Stimulated activated CD8-positive, alpha-beta memory T cell treated with anti-CD3 and anti-CD28 coated beads, Interleukin-7, amount 100 ng/mL, for 24 hours (primary cell): ENCODE data around the gene MPLKIP.
"Not testable (repeated sequence)": the region's sequence is repeated elsewhere in the genome, so short reads cannot be mapped to it uniquely, and the experiment has no call there.

ENCODE experiments used
- DNase-seq: peaks from one replicate; pipeline ENCODE4 v3.0.0-alpha.2; 2020; ENCODE audit warnings: low read depth

The MPLKIP gene

DNA sequence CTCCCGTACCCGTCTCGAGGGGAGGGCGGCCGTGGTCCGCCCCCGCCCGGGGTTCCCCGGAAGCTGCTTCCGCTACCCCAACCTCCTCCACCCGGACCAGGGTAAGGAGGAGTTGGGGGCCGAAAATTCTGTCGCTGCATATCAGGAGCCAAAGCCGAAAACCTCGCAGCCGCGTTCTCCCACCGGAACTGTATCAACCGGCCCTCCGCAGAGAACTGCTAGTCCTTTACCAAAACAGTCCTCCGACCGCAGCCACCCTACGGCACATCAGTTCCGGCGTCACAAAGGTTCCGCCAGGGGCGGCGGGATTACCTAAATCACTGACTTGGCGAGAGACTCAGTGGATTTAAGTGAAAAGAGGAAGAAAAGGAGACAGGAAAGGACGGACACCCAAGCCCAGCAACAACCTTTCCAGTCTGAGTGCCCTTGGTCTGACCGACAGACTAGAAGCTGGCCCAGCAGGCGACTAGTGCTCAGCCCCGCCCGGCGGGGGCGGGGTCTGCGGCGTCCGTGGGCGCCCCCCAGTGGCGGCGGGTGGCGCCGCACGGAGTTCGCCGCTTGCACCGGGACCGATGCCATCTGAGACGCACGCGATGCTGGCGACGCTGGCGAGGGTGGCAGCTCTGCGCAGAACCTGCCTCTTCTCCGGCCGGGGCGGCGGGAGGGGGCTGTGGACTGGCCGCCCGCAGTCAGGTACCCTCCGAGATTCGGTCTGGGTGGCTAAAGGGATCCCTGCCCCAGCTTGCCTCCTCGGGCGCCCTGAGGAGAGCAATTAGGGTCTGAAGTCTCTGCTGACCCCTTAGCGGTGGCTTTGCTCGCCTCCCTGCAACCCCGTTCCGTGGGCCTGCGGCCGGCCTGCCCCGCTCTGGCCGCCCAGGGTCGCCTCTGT, at the start of gene MPLKIP, which contains the start of gene SUGCT:
MPLKIP (minus strand) TSS at position 195 of the 889 bp plus-strand sequence; CDS start at position 140, 55 bp downstream.
SUGCT (plus strand) TSS at position 578 of the 889 bp plus-strand sequence.
- peak; percentile 70 for DNase-seq

DNA sequence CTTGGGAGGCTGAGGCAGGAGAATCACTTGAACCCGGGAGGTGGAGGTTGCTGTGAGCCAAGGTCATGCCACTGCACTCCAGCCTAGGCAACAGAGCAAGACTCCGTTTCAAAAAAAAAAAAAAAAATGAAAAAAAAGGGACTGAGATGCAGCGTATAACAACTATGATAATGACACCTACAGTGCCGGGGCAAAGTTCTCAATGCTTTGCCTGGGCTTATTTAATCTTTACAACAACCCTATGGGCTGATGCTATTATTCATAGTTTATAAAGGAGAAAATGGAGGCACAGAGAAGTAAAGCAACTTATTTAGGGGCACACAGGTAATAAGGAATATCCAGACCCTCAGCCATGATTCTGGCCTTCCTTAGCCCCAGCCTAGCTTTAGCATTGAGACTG, 48.0 kb upstream of the MPLKIP start:
- DNase-seq, result no peak

GRCh38 chr7:40177071-40177470, 42.6 kb upstream of the MPLKIP start:
- DNase-seq, result no peak

DNA sequence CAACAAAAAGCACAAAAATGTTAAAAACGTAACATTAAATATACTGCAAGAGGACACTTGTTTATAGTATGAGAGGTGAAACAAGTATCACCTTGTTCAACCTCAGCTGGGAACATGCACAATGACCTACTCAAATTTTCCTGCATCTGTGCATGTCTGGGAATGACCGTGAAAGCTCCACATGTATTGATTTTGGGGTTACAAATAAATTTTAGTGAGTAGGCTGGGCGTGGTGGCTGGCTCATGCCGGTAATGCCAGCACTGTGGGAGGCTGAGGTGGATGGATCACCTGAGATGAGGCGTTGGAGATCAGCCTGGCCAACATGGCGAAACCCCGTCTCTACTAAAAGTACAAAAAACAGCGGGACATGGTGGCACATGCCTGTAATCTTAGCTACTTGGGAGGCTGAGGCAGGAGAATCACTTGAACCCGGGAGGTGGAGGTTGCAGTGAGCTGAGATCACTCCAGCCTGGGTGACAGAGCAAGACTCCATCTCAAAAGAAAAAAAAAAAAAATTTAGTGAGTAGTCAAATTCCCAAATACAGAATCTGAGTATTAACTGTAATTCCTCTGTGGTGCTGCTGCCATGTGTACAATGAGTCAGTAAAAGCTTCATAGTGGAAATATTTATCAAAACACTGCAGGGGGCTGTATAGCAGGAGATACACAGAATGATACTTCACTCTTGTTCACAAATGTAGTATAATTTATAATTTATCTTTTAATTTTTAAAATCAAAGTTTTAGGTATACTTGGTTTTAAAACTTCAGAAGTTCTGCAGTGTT, 41.5 kb upstream of the MPLKIP start:
- no peak for DNase-seq

DNA sequence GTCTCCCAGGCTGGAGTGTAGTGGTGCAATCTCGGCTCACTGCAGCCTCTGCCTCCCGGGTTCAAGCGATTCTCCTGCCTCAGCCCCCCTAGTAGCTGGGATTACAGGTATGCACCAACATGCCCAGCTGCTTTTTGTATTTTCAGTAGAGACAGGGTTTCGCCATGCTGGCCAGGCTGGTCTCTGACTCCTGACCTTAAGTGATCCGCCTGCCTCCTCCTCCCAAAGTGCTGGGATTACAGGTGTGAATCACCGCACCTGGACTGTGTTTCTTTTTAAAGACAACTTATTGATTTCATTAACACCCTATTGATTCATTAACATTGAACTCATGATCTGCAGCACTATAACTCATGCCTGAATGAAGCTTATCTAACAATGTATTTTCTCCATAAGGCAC, 40.8 kb upstream of the MPLKIP start:
- not testable (repeated sequence) for DNase-seq

- DNase-seq, result not testable (repeated sequence)
Observed at GRCh38 chr7:40173121-40173520, 38.7 kb upstream of the MPLKIP start.

DNA sequence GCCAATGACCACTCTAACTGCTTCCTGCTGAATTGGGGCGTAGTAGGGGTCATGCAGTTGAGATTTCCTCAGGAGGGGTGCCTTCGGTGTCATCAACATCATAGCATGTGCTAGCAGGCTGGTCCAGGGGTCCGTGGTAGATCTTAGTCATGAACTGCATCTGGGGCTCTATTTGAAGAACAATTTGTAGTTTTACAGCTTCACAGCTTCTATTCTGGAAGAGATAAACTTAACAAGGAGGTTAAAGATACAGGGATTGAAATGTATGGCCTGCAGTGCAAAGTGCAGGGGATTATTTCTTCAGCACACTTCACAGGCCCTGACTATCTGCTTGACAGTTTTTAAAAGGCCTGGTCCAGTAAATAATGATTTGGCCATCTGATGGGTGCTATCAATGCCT, 33.8 kb upstream of the MPLKIP start:
- DNase-seq, result not testable (repeated sequence)

DNA sequence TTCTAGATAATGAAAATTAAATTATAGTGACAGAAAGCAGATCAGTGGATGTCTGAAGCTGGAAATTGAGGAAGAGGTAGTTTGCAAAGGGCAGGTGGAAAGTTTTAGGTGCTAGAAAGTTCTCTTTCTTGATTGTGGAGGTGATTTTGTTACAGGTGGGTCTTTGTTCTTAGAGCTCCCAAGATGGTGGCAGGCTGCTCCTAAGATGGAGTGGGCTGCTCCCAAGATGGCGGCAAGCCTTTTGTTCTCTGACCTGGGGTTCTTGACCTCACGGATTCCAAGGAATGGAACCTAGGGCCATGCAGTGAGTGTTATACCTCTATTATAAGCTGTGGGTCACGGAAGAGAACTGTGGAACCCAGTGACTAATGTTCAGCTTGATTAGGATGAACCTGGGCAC, 32.9 kb upstream of the MPLKIP start:
- no peak for DNase-seq

DNA sequence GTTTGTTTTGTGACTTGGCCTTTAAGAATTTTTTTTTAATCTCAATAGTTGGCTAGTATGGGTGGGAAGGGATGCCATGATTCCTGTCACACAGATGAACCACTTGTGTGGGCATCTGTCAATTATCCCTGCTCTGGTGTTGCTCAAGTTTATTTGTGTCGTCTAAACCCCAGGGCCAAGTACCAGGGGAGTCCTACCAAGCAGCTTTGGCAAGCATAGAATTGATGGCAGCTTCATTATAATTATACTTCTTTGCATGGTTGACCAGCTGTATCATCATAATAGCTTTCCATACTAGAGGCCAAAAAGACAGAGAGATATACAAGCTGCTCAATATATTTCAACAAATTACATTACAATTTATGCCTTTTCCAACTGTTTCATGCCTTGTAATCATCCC, 30.8 kb upstream of the MPLKIP start:
- no peak for DNase-seq

GRCh38 chr7:40162516-40162915, 28.1 kb upstream of the MPLKIP start:
- no peak for DNase-seq

GRCh38 chr7:40156988-40157387, 22.6 kb upstream of the MPLKIP start:
- DNase-seq, result no peak

- DNase-seq, result no peak
Observed at GRCh38 chr7:40151504-40151903, 17.1 kb upstream of the MPLKIP start.

GRCh38 chr7:40148671-40149070, 14.2 kb upstream of the MPLKIP start:
- no peak for DNase-seq

DNA sequence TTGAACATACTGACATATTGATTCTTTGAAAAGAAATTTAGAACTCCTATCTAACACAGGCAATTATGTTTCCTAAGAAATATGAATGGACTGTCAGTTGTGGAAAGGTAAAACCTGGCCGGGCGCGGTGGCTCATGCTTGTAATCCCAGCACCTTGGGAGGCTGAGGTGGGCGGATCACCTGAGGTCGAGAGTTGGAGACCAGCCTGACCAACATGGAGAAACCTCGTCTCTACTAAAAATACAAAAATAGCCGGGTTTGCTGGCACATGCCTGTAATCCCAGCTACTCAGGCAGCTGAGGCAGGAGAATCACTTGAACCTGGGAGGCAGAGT, 13.8 kb upstream of the MPLKIP start:
- not testable (repeated sequence) for DNase-seq

DNA sequence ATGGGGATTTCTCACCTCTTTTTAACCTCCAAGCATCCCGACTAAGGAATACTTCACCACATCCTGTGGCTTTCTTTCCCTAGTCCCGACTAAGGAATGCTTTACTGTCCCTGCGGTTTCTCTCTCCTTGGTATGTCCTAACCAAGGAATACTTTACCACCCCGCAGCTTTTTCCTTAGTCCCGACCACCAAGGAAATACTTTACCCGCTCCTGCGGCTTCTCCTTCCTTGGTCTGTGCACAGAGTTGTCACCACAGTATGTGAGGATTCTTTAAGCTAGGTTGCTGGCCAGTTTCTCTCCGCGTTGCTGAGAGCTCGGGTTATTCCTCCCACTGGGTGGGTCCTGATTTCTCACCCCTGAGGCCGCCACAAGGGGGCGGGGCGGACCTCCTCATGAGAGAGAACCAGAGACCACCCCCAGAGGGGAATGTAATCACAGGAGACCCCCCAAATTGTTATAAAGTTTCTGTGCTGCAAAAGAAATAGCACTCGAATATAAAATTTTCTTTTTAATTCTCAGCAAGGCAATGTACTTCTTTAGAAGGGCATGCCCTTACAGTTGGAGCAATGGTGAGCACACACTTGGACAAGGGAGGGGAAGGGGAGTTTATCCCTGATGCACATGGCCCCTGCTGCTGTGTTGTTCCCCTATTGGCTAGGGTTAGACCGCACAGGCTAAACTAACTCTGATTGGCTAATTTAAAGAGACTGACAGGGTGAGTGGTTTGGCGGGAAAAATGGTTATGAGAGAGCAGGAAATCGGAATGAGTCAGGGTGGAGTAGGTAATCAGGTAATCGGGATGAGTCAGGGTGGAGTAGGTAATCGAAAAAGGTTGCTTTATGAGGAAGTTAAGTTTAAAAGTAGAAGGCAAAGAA, 13.2 kb upstream of the MPLKIP start:
- DNase-seq, result no peak

DNA sequence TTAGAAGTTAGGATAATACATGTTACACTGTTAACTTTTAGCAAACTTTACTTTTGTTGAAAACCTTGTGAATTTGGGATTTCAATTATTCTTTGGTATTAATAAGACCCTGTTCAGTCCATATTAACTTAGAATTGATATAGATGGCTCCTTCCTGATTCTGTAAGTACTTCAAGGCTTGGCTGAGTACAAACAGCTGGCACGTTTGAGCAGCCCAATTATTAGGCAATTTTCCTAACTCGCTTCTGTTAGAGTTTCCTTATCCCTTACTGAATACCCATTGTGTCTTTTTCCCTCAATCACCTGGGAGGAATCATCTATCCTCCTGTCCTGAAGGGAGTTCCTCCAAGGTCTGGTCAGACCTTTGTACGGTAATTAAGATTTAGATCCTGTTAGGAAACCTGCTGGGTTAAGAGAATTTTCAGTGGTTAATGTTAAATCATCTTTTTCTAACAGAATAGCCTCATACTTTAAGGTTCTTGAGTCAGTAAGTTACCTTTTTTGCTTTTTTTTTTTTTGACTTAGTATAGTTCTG, 11.2 kb upstream of the MPLKIP start:
- not testable (repeated sequence) for DNase-seq

- DNase-seq, result not testable (repeated sequence)
Observed at GRCh38 chr7:40141916-40142315, 7.5 kb upstream of the MPLKIP start.

DNA sequence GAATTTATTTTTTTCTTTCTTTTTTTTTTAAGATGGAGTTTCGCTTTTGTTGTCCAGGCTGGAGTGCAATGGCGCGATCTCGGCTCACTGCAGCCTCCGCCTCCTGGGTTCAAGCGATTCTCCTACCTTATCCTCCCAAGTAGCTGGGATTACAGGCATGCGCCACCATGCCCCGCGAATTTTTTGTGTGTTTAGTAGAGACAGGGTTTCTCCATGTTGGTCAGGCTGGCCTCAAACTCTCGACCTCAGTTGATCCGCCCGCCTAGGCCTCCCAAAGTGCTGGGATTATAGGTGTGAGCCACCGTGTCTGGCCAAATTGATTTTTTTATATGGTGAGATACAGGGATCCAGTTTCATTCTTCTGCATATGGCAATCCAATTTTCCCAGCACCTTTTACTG, 5.5 kb upstream of the MPLKIP start:
- not testable (repeated sequence) for DNase-seq

DNA sequence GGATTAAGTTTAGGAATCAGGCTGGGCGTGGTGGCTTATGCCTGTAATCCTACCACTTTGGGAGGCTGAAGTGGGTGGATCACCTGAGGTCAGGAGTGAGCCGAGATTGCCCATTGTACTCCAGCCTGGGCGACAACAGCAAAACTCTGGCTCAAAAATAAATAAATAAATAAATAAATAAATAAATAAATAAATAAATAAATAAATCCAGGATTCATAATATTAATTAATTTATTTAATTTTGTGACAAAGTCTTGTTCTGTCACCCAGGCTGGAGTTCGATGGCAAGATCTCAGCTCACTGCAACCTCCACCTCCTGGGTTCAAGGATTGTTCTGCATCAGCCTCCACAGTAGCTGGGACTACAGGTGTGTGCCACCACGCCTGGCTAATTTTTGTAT, 4.6 kb upstream of the MPLKIP start:
- DNase-seq, result no peak

DNA sequence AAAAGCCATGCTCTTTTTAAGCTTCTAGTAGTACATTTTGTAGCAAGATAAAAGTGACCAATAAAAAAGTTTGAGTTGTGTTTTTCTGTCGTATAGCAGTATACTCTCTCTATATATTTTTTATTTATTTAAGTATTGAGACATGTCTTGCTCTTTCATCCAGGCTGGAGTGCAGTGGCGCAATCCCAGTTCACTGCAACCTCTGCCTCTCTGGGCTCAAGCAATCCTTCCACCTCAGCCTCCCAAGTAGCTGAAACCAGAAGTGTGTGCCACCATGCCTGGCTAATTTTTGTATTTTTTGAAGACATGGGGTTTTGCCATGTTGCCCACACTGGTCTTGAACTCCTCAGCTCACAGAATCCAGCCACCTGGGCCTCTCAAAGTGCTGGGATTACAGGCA, 3.1 kb upstream of the MPLKIP start:
- no peak for DNase-seq

DNA sequence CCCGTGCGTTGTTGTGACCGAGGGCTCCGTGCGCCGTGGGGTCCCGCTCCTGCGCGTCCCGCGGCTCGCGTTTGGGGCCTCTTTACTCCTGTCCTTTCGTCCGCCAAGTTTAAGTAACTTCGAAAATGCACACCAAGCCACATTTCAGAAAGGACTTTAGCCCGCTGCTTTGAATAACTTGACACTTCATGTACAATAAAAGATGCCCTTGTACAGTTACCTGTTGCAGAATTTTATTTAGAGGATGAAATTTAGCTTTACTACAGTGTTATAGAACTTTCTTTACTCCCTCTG, 842 bp upstream of the MPLKIP start:
- DNase-seq, result no peak
